H54 (cell line): Measurements from ENCODE around the gene ARHGAP10.
"Not testable (repeated sequence)": the region's sequence is repeated elsewhere in the genome, so short reads cannot be mapped to it uniquely, and the experiment has no call there.

Source experiments
- DNase-seq: peaks from one replicate; pipeline ENCODE4 v3.0.0; 2011; ENCODE audit warnings: low spot score, mixed read lengths; ENCODE audit not compliant: insufficient read length
- FAIRE-seq: peaks from 3 replicates; lab custom pipeline; 2011; peaks lifted over from hg19 to GRCh38; lab: Jason Lieb, UNC
- POLR2A ChIP-seq: IDR thresholded peaks from 2 replicates; pipeline ENCODE4 v1.6.1; 2011; ENCODE audit warnings: low read depth, mild to moderate bottlenecking, low read length

ARHGAP10 gene

GRCh38 chr4:147863808-147864472, 132.1 kb downstream of the ARHGAP10 start:
- DNase-seq (no peak), FAIRE-seq (no peak)
- no peak for TF ChIP-seq POLR2A

- DNase-seq (no peak), FAIRE-seq (no peak)
- no peak for TF ChIP-seq POLR2A
Measured at GRCh38 chr4:147864607-147865006, 132.7 kb downstream of the ARHGAP10 start.

GRCh38 chr4:147865926-147866325, 134.0 kb downstream of the ARHGAP10 start:
- no peak for TF ChIP-seq POLR2A
- no peak for FAIRE-seq
- no peak for DNase-seq

- peak; percentile 97 for FAIRE-seq
- peak; percentile 26 for DNase-seq
- no peak for TF ChIP-seq POLR2A
Measured at GRCh38 chr4:147866532-147867271, 134.8 kb downstream of the ARHGAP10 start.

- no peak for TF ChIP-seq POLR2A
- DNase-seq, result no peak
- FAIRE-seq, result no peak
Measured at GRCh38 chr4:147874109-147874508, 142.2 kb downstream of the ARHGAP10 start.

- DNase-seq (no peak), FAIRE-seq (no peak)
- no peak for TF ChIP-seq POLR2A
Measured at GRCh38 chr4:147877308-147877771, 145.5 kb downstream of the ARHGAP10 start.

GRCh38 chr4:147879676-147880075, 147.8 kb downstream of the ARHGAP10 start:
- TF ChIP-seq POLR2A, result no peak
- DNase-seq, result no peak
- FAIRE-seq, result no peak

GRCh38 chr4:147880511-147880910, 148.6 kb downstream of the ARHGAP10 start:
- FAIRE-seq (no peak), DNase-seq (no peak)
- TF ChIP-seq POLR2A, result no peak

- no peak for TF ChIP-seq POLR2A
- no peak for FAIRE-seq
- DNase-seq, result no peak
Measured at GRCh38 chr4:147884536-147884935, 152.6 kb downstream of the ARHGAP10 start.

- FAIRE-seq, DNase-seq: not testable (repeated sequence)
Measured at GRCh38 chr4:147885216-147885615, 153.3 kb downstream of the ARHGAP10 start.

GRCh38 chr4:147891476-147892115, 159.7 kb downstream of the ARHGAP10 start:
- TF ChIP-seq POLR2A, result no peak
- FAIRE-seq (no peak), DNase-seq (no peak)

- no peak for TF ChIP-seq POLR2A
- DNase-seq (no peak), FAIRE-seq (no peak)
Measured at GRCh38 chr4:147899512-147899911, 167.6 kb downstream of the ARHGAP10 start.

GRCh38 chr4:147901388-147901787, 169.5 kb downstream of the ARHGAP10 start:
- no peak for TF ChIP-seq POLR2A
- no peak for DNase-seq
- no peak for FAIRE-seq

- DNase-seq (no peak), FAIRE-seq (no peak)
- no peak for TF ChIP-seq POLR2A
Measured at GRCh38 chr4:147901916-147902315, 170.0 kb downstream of the ARHGAP10 start.
